OCI-LY3 (cell line): Measurements from ENCODE around the gene ATP2B3.
"Not testable (repeated sequence)": the region's sequence is repeated elsewhere in the genome, so short reads cannot be mapped to it uniquely, and the experiment has no call there.

ENCODE experiments used
- CTCF ChIP-seq: fragments of 200-600, 300-600 bp; sonication (generic); IDR thresholded peaks from 2 replicates; pipeline ENCODE4 v1.5.1; 2014; ENCODE audit warnings: antibody characterized with exemption, low read length, low read depth
- EZH2phosphoT487 ChIP-seq: fragments of 200-600 bp; shearing (Covaris generic); IDR thresholded peaks from 2 replicates; pipeline ENCODE4 v1.6.1; 2018; ENCODE audit warnings: antibody characterized with exemption, mixed run types, low read depth

GRCh38 chrX:153604666-153605380 is 87.4 kb downstream of the ATP2B3 start:
- TF ChIP-seq CTCF, EZH2phosphoT487: not testable (repeated sequence)
